Left hindlimb (tissue), 1 donor: ENCODE data around the gene TACC3.
"Not testable (repeated sequence)": the region's sequence is repeated elsewhere in the genome, so short reads cannot be mapped to it uniquely, and the experiment has no call there.

ENCODE experiments used
- DNase-seq: peaks from one replicate; pipeline ENCODE4 v3.0.0-alpha.2; 2018

The TACC3 gene

DNA sequence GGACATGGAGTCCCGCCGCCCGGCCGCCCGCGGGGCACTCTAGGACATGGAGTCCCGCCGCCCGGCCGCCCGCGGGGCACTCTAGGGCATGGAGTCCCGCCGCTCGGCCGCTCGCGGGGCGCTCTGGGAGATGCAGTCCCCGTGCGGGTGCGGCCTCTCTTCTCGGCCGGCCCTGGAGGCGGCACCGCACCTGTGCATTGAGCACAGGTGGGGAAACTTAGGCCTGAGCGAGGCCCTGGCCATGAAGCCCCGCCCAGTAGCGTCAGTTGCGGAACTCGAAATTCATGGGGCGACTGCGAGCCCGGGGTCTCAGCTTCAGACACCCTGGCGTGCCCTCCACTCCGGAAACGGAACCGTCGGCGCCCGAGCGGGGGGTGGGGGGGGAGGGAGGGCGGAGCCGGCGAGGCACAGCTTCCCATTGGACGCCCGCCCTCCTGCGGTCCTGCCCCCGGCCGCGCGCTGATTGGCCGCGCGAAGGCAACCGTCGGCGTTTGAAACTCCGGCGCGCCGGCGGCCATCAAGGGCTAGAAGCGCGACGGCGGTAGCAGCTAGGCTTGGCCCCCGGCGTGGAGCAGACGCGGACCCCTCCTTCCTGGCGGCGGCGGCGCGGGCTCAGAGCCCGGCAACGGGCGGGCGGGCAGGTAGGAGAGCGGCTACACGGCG, at the start of gene TACC3, which contains the start of gene TMEM129:
Gene TACC3 (plus strand): TSS at position 519 of the 663 bp plus-strand sequence. CDS start 1,901 bp downstream, outside the sequence.
Gene TMEM129 (minus strand): TSS at position 321 of the 663 bp plus-strand sequence. CDS start 486 bp downstream, outside the sequence.
- peak; percentile 98 for DNase-seq

DNA sequence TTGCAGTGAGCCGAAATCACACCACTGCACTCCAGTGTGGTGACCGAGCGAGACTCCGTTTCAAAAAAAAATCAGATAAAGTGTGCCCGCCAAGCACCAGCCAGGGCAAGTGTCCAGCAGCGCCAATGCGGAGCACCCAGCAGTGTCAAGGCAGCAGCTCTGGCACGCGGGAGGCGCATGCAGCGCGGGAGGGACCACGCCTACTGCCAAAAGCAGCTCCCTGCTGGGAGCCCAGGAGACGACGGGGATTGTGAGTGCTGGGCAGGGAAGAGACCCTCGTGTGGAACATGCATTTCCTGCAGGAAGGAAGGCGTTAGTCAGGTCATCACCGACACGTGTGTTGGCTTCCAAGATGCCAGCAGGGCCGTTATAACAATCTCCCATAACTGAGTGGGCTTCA, 47.6 kb upstream of the TACC3 start:
- DNase-seq, result no peak

DNA sequence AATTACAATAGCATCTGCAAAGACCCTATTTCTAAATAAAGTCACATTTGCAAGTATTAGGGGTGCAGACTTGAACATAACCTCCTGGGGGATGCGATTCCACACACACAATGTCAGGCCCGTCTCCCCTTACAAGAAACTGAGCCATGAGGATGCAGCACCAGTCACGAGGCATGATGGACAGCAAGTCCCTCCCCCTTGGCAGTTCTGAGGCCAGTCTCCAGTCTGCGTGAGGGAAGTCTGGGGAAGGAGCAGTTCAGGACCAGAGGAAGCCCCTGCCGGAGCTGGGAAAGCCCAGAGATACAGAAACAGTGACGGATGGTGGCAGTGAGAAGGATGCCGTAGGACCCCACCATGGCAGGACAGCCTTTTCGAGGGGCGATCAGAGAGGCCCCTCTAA, 46.6 kb upstream of the TACC3 start:
- DNase-seq, result no peak

DNA sequence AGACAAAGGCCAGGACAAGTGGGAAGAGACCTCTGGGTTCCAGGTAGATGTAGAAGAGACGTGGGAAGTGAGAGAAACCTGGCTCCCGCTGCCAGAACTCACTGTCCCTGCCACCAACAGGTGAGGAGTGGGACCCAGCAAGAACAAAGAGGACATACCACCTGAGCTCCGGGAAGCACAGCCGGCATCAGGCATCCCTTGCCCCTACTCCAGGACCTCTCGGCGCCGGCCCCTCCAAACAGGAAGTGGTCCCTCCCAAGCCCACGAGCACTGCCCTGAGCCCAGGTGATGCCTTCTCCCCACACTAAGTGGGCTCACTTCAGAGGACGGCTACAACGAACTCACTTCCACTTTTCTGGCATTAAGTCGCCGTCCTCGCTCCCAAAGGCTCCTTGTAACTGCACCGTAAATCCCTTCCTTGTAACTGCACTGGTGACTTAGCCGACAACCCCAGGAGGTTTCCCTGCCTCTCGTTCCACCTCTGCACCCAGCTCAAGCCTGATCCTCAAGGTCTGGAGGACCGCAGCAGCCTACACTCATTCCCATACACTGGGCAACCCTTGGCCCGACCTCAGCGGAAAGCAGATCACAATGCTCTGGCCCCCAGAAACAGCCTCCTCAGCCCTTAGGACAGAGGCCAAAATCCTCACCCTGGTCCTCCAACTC, 46.1 kb upstream of the TACC3 start:
- DNase-seq, result no peak

DNA sequence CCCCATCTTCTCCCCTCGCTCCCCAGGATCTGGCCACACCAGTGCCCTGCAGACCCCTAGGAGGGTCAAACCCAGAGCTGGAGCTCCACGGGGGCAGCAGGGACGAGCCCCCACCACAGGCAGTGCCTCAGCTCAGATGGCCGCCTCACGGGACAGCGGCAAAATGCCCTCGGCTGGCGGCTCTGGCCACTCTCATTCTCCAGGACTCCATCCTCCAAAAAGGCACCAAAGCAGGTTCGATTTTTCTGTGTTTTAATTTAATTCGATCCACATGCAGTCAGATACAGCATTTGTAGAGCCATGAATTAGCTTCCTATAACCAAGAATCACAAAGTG, 45.6 kb upstream of the TACC3 start:
- DNase-seq, result no peak

DNA sequence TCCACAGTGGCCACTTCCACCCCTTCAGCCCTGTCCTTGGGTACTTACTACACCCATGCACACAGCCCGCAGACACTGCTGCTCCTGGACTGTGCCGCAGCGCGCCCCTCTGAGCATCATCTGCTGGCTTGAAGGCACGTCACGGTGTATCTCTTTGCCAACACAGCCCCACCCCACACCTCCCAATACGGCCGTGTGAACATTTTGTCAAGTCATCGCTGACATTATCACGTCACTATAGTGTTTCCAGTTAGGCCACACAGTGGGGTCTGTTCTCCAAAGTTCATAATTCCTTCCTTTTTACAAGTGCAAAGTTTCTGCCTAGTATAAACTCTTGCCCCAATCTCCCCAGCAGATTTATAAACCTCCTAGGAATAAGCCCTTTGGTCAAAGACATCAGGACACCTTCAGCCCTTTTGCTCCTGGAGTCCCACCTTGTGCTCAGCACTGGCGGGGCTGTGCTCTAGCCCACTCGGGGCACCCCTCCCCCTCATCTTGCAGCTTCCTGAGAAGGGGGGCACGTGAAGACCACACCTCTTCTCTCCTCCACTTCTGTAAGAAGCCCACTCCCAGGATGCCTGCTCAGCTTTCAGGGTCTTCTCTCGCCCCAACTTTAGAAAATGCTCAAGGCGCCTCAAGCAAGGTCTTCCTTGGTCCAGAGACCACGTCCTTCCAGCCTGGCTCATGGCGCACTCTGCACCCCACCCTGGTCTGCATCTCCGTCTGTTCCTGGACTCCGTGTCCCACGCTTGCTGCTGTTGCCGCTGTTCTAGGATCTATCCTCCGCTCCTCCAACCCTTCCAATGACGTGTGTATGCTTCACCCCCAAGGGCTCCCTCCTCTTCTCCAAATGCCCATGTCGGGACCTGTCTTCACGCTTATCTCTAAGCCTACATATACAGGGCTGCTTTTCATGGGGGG, 44.5 kb upstream of the TACC3 start:
- DNase-seq, result no peak

DNA sequence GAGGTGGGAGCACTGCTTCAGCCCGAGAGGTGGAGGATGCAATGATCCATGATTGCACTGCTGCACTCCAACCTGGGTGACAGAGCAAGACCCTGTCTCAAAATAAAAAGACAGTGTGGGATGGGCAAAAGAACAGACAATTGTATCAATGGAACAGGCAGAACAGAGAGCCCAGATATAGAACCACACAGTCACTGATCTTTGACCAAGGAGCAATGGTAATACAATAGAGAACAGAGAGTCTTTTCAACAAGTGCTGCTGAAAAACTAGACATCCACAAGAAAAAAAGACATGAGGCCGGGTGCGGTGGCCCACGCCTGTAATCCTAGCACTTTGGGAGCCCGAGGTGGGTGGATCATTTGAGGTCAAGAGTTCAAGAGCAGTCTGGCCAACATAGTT, 43.1 kb upstream of the TACC3 start:
- no peak for DNase-seq

DNA sequence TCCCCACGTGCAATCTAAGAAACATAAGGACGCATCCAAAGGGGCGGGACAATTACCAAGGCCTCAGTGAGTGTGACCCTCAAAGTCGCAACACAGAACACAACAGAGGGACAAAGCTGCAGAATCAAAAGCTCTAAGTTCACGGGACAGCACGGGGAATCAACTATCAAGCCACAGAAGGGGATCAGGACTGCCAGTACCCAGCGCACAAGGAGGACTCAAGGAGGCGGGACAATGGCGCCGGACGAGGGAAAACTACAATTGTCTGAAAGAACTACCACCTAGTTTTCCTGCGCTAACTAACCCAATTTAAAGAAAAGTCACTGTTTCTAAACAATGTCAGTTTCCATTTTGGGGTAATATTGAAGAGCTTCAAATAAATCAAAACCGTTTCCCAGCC, 38.5 kb upstream of the TACC3 start:
- DNase-seq, result no peak

DNA sequence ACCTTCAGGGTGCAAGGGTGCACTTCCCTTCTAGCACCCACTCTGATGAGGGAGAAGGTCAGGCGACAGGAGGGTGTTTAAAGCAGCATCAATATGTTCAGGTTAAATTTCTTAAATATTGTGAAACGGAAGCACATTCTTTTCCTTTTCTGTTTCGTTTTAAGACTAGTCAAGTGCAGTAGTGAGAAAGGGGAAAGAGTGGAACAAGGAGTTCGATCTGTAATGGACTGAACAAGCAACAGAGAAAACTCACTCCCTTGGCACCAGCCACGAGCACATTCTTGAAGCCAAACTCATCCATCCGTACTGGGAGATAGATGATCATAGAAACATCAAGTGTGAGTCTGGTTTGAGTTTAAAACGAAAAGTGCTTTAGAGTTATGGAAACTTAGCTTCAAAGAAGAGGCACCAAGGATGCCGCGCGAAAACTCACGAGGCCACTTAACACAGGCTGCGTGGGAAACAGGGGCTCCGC, 38.0 kb upstream of the TACC3 start:
- DNase-seq, result no peak

DNA sequence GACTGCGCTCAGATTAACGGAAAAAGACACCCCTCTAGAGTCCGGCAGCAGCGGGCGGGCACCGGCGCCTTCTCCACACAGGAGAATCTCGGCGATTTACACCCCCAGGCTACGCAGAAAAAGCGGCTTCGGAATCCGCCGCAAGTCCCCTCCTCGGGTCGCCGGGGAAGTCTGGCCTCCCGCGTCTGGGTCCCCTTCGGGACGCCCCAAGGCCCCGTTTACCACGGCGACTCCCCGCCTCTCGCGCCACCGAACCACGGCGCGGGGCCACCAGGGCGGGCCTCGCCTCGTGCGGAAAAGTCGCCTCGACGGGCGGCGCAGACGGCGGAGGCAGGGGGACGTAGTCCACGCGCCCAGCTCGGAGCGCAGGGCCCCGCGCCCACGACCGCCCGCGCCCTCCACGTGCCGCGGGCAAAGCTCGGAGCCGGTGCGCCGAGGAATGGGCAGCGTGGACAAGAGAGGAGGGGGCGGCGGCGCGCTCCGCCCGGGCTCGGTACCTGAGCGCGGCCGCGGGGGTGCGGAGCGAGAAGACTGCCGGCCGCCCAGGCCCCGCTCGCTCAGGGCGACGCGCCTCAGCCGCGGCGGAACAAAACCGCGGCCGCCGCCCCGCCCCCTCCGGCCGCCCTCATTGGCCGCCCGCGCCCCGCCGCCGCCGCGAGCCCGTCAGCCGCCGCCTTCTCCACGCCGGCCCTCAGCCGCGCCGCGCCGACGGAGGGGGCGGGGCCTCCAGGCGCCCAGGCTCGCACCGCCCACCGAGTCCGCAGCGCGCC, 37.4 kb upstream of the TACC3 start, which contains the start of gene FAM53A:
Gene FAM53A (minus strand): TSS at position 578 of the 770 bp plus-strand sequence. CDS start 15,572 bp downstream, outside the sequence.
- peak; percentile 91 for DNase-seq

DNA sequence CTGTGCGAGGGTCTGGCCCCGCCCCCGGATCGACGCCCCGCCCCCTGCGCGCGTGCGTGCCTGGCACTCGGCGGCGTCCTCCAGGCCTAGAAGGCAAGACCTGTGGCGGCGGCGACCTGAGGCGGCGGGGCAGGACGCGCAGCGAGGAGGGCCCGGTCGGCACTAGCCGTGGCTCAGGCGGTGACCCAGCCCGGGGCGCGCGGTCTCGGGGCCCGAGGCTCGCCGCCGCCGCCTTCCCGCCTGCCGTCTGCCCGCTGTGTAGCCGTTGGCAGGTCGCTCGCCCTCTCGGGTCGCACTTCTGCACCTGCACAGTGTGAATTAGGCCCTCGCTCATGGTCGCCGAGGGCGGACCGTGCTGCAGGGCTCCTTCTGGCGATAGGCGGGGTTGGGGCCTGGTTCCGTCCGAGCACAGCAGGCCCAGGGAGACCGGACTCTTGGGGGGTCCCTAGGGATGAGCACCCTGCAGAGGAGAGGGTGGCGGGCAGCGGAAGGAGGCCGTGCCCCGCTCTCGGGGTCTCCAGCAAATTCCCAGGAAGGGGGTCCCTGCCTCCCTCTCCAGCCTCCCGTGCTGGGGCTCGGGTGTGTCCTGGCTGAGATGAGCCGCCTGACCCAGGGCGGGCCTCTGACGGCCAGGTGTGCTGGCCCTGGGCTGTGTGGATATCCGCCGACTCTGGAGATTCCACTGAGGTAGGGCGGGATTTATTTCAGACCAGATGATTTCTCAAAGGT, 36.7 kb upstream of the TACC3 start:
- DNase-seq, result no peak

DNA sequence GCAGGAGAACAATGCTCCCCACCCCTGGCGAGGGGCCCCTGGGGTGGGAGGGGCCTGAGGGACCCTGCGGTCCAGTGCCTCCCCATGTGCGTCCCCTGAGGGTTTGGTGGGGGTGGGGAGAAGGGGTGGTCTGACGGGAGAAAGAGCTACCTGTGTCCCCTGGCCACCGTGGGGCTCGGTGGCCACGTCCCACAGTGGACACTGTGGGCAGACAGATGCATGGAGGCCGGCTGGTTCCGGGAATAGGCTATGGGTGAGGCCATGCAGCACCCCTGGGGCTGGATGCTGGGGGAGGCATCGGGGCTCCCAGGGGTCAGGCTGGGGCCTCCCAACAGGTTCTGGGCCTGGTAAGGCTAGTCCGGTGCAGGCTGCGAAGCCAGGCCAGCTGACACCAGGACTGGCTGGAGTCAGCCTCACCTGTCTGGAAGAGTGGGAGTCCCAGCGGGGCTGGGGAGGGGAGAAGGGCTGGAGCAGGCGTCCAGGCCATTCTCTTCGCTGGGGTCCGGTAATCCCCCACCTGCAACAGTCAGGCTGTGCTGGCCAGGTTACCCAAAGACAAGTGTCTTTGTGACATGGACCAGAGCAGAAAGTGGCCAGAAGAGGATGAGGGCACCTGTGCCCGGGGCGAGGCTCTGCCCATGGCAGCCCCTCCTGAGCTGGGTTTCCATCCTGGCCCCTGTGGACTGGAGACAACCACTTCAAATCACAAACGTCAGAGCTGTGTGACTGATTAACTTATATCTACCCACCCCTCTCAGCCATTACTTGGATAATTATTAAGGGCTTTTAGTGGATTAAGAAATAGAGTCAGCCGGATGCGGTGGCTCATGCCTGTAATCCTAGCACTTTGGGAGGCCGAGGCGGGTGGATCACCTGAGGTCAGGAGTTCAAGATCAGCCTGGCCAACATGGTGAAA, 35.8 kb upstream of the TACC3 start:
- DNase-seq, result no peak

DNA sequence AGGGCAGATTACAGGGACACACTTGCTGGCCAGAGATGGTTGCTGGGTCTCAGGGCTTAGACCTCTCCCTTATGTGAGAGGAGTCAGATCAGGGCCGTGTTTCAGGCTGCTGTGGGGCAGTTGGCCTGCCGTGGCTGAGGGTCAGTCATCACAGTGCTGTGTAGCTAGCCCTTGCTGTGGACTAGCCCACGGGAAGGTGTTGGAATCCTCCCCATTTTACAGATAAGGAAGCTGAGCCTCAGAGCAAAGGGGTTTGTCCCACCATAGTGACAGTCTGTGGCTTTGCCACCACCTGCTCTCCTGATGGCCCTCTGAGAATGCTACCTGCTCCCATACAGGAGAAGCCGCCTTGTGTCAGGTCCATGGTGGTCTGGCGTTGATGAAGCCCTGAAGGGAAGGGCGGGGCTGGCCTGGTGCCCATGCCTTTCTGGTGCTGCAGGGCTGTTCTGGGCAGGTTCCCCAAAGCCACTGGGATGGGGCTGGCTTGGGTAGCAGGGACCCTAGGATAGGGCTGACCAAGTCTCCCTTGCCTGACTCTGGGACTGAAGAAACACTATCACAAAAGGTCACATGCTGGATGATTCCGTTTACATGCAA, 34.8 kb upstream of the TACC3 start:
- DNase-seq, result no peak

DNA sequence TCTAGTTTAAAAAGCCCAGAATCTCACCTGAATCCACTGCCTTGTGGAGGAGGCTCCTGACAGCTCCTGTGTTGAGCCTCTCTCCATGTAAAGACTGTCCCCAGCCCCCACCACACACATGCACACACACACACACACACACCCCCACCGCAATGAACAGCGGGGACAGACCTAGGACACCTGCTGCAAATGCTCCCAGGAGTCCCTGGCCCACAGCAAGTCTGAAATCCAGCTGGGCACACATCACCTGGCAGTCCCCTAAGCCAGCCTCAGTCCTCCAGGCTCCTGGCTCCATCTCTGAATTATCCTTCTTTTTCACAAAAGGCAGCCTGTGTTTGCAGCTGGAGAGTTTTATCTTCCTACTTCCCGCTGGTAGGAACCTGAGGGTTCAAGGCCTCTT, 30.6 kb upstream of the TACC3 start:
- no peak for DNase-seq

DNA sequence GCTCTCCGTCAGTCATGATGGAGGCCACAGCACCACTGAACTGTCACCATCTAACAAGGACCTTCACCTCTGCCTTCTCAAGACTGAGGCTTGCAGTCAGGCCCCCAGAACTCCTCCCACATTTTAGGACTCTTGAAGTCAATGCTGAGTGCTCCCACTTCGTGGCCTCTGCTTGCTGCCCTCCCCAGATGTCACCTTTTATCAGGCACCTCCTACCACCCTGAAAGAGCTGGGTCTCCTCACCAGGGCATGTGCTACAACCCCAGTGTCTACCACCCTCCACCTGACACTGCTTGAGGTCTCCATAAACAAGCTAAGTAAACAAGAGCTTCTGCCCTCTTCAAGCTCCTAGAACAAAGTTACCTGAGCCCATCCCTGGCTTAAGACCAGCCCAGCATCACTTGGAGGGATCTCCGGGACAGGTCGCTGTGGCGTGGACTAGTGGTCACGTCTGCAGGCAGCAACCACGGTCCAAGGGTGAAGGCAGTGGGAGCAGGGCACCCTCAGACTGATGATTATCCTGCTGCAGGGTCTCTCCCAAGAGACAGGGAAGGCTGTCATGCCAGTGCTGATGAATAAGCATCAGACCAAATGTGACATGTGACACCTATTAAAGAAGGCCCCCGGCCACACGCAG, 29.5 kb upstream of the TACC3 start:
- no peak for DNase-seq

DNA sequence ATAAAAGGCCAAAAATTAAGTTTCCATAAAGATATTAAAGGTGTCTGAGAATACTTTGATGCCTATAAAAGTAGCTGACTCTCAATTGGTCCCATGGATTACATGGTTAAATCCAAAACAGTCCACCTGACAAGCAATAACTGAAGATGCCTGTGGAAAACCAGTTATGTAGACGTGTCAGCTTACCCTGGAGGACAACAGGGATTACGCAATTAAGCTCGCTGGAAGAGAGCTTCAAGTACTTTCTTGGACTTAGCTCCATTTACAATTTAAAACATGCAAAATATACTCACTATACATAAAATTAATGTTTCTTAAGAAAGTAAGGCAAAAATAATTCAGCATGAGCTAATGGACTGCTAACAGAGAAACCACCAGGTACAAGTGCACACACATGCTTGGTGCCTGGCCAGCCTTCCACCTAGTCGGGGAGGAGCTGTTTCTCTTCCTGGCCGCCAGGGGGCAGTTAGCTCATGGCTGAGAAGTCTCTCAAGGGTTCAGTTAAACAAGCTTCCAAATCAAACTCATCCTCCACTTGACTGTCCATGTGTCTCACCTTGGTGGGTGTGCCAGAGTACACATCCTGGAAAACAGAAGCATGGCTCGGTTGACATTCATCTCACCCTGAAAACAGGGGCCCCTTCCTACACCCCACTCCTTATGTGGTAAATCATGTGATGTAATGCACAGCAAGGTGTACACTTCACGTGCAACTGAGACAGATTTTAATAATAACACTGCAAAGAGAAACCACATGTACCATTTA, 28.0 kb upstream of the TACC3 start:
- peak; percentile 71 for DNase-seq

DNA sequence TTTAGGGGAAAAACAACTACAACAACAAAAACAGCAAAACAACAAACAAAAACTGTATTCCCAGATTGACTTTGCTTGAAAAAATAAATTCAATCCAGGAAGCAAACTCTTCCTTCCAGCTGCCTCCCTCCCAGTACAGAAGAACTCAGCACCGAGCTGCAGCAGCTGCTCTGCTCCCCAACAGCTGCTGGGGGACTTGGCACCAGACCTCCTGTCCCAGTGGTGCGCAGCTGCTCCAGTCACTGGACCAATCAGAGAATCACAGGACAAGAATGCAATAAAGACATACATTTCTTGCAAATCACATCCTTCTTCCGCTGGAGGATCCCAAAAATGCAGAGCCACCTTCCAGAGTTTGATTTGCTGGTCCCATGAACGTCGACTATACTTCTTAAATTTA, 25.4 kb upstream of the TACC3 start:
- peak; percentile 86 for DNase-seq

DNA sequence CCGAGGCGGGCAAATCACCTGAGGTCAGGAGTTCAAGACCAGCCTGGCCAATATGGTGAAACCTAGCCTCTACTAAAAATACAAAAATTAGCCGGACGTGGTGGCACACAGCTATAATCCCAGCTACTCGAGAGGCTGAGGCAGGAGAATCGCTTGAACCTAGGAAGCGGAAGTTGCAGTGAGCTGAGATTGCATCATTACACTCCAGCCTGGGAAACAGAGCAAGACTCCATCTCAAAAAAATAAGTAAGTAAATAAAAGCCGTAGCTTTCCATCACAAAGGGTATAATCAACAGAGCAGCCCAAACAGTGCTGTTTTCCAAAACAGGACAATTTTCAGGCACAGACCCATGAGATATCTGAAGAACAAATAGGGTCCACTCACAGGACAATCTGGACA, 19.6 kb upstream of the TACC3 start:
- DNase-seq, result not testable (repeated sequence)

DNA sequence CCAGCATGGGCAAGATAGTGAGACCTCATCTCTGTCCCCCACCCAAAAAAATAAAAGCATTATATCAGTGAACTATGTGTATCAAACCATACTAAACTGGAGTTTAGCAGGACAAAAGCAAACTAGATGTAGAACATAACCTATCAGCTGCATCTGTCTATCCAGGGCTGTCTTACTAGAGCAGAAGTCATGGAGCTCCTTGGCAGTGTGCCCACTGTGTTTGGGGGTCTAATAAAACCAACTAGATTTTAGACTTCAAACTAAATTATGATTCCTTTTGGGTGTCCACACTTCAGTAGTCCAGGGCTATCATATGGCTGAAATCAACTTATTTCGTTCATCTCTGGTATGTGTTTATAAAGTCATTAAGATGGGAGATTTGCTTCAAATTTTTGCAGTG, 17.5 kb upstream of the TACC3 start:
- DNase-seq, result no peak
